Fibroblast of lung (primary cell): ENCODE results near the gene ADAR.

Experiments
- CTCF ChIP-seq, 2 donors: IDR thresholded peaks in 1 of 2; conservative IDR thresholded peaks in 1 of 2; 1 replicate in 1 of 2; 2 replicates in 1 of 2; pipeline ENCODE4 v1.5.1; 2011 to 2012; ENCODE audit warnings: low read length in 2 of 2, control low read depth in 1 of 2, inconsistent platforms in 1 of 2, low read depth in 1 of 2, mild to moderate bottlenecking in 1 of 2
- EZH2 ChIP-seq: IDR thresholded peaks from 2 replicates; pipeline ENCODE4 v1.5.1; 2012; ENCODE audit warnings: low read length, control low read depth, mild to moderate bottlenecking; ENCODE audit errors: missing control alignments

- TF ChIP-seq EZH2 (no peak), CTCF (conservative IDR thresholded peaks at IDR 0.05 in 1 of 2, IDR thresholded peaks at IDR 0.05 in 1 of 2; ENCODE audit: low read depth in 1 of 2, low read length in 2 of 2) (no peak)
These were observed 28.6 kb downstream of the ADAR start for GRCh38 chr1:154579374-154579773.
